ENCODE results near the gene AKAP13. TPM values are rescaled to one million over a fixed set of nuclear protein-coding genes. Genes with fewer than 3 reads are reported as not detected.
A peak's percentile ranks its signal among the peaks of the same experiment; 100 is the strongest.
"Not testable (repeated sequence)": the region's sequence is repeated elsewhere in the genome, so short reads cannot be mapped to it uniquely, and the experiment has no call there.

AKAP13 gene
- polyA plus RNA-seq, 1 donor: 71.1 TPM

DNA sequence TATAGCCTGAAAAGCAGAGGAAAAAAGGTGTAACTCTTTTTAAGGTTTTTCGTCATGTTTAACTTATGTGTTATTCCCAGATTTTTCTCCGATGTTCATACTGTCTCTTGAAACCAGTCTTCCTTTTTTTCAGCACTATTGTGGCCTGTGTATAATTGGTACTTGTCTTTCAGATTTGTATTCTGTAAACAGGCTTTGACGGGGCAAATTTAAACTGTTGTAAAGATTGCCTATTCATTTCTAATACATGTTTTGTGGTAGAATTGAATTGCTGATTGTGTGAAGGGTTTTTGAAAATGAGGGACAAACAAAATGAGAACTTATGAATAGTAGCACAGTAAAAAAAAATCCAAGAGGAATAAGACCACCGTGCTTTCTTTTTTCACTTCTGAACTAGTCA lies 33.6 kb downstream of the AKAP13 start:
- DNase-seq: no peak

DNA sequence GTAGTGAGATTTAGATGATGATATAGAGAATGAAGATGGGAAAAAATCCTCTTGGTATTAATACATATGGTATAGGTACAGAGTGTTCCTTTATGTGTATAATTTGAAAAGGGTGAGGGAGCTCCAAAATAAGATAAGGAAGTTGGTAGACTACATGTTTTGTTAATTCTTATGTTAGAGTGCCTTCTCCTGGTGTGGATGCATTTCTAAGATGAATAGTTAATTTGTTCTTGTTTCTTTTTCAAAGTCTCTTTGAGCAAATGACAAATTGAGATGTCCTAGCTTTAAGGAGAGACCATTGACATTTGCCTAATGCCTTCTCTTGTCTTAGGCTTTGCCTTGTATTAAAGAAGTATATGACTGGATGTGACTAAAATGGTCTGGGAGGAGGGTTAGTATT lies 34.1 kb downstream of the AKAP13 start:
- no peak for DNase-seq

DNA sequence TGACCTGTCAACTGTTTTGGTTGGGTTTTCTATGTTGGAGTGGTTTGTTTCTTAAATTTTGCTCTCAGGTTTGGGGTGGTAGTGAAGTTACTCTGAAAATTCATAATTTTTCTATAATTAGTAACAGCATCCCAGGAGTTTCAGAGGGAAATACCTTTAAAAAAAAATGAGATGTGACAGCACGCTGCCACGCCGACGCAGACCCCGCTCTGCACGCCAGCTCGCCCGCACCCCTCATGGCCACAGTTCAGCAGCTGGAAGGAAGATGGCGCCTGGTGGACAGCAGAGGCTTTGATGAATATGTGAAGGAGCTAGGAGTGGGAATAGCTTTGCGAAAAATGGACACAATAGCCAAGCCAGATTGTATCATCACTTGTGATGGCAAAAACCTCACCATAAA lies 34.6 kb downstream of the AKAP13 start:
- no peak for DNase-seq

GRCh38 chr15:85415783-85416182 lies 35.4 kb downstream of the AKAP13 start:
- no peak for DNase-seq

- DNase-seq: no peak
These were observed 36.9 kb downstream of the AKAP13 start for GRCh38 chr15:85417276-85417675.

GRCh38 chr15:85419161-85419560 lies 38.8 kb downstream of the AKAP13 start:
- DNase-seq: no peak

DNA sequence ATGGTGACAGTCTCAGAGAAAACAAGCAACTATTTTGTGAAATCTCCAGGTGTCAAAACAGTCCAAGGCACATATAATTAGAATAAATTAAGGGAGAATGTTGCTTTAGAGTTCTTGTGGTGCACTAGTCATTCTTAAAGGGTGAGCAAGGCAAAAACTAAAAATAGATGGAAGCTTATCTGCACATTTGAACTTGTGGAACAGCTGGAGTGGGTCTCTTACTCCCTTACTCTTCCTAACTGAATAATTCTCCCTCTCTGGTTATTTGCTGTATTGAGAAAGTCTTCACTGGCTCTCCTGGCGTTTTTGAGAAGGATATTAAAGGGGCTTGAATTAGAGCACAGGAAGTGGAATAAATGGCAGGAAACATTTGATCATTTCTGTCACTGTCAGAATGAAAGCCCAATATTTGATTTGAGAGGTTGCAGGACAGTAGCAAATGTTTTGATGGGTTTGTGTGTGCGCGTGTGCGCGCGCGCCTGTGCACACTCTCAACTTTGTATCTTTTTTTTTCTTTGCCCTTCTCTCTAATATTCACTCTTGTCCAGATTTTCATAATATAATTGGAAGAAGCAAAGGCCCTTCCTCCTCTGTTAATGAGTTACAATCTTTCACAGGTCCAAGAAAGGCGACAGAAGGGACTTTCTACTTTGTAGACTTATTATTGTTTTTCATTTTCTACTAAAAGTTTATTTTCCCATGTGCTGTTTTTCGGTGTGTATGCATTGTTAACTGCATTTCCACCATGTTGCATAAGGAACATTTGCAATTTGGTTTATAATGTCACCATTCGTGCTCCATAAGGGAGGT lies 40.9 kb downstream of the AKAP13 start:
- no peak for DNase-seq

DNA sequence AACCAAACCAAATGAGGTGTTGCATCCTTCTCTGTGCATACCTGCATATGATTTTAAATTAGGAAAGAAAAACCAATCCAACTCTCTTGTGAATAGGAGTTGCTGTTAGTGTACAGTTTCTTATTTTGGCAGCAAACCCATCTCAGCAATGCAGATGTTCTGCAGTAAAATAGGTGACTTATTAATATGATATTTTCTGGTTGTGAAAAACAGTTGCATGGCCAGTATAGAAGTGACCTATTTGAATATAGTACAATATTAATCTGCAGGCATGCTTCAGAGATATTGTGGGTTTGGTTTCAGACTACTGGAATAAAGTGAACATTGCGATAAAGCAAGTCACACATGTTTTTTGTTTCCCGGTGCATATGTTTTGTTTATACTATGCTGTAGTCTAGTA lies 42.2 kb downstream of the AKAP13 start:
- DNase-seq: no peak

GRCh38 chr15:85423256-85423655 lies 42.9 kb downstream of the AKAP13 start:
- DNase-seq: no peak

DNA sequence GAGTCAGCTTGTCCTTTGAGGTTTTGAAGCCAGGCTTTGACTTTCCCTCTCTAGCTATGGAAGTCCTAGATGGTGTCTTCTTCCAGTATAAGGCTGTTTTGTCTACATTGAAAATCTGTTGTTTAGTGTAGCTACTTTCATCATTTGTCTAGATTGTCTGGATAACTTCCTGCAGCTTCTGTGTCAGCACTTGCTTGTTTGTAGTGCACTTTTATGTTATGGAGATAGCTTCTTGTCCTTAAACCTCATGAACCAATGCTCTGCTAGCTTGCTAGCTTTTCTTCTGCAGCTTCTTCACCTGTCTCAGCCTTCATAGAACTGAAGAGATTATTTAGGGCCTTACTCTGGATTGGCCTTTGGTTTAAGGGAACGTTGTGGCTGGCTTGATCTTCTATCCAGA lies 43.8 kb downstream of the AKAP13 start:
- no peak for DNase-seq

DNA sequence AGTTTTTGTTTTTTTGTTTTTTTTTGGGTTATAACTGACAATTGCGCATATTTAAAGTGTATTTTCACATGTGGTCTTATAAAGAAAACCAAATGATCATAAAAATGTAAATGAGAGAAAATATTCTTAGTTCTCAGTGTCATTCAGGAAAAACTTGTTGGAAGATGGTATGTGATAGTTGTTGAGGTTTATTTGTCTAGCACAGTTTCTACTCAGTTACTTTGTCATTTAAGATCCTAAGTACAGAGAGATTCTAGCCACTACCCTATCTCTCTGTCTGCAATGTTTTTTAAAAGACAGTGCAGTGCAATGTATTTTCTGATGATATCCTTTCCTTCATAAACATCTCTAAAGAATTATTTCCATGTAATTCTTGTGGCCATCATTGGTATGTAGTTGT lies 46.1 kb downstream of the AKAP13 start:
- DNase-seq: no peak

- no peak for DNase-seq
These were observed 47.1 kb downstream of the AKAP13 start for GRCh38 chr15:85427286-85428028.

- DNase-seq: no peak
These were observed 49.1 kb downstream of the AKAP13 start for GRCh38 chr15:85429522-85429921.

- DNase-seq: no peak
These were observed 50.2 kb downstream of the AKAP13 start for GRCh38 chr15:85430406-85431204.

DNA sequence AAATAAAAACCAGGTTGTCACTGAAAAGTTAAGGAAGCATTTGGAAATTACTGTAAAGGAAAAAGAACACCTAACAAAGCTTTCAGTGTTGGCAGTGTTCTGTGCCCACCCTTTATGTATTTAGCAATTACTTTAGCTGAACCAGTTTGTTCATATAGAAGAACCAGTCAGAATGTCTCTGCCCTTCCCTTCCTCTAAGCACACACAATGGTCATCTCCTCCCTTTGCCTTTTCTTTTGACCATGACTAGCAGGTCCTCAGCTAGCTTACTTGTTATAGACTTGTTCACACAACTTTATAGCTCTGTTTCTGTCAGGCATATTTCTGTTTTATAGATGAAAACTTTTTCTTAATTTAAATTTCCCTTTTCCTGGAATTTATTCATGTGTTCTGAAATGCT lies 59.6 kb downstream of the AKAP13 start:
- DNase-seq: no peak

GRCh38 chr15:85440451-85440850 lies 60.0 kb downstream of the AKAP13 start:
- DNase-seq: no peak

GRCh38 chr15:85441854-85442253 lies 61.5 kb downstream of the AKAP13 start:
- not testable (repeated sequence) for DNase-seq

GRCh38 chr15:85443046-85443445 lies 62.6 kb downstream of the AKAP13 start:
- DNase-seq: no peak

DNA sequence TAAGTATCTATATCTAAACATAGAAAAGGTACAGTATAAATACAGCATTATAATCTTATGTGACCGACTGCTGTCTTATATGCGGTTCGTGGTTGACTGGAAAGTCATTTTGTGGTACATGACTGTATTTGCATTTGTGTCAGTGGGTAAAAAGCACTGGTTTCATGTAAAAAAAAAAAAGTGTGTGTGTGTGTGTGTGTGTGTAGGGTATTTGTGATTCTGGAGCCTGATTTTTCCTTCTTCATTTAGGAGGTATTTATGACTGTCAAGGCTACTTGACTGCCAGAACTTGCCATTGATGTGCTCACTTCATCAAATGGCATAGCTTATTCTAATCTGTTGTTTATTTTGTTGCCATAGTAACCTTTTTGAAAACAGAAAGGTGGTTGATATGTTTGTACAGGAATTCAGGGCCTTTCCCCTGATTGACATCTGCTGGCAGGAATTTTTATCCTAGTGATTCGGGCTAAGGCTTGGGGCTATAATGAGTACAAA lies 63.2 kb downstream of the AKAP13 start:
- no peak for DNase-seq

DNA sequence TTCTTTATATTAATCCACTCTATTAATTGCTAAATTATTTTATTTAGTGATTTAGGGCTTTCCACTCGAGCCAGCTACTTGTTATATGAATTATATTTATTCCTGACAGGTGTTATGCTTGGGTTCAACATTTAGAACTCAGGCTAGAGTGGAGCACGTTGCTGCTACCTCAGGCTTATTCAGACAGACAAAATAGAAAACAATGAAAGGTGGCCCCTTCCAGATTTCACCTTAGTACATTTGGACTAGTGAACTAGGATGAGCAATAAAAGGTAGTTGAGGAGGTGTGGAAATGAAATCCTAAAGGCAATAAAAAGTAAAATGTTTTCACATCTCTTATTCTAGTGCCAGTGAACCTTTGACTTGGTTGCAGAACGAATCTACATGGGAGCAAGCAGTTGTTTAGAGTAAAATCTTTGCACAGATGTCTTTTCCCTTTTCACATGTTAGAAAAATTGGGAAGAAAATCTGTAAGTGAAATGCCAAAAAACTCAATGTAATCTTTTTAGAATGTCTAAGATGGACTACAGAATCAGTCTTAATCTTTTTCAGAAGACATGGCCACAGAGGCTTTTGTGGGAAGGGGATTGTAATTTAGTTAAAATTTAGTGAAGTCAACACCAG lies 63.8 kb downstream of the AKAP13 start:
- DNase-seq: peak; percentile 33

DNA sequence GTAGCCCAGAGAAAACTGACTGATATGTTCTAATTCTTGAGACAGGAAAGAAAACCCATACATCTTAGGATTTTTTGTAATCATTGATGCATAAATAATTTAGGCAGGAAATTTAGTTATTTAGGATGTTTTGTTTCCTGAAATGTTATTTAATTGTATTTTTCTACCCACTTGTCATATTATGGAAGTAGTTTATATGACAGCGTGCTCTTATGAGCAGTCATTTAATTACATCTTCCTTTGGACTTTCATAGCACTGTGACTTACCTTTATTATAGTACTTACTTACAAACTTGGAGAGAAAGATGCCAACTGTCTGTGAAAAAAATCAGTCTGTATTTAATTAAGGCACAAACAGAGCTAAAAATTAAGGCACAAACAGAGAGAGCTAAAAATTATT lies 65.0 kb downstream of the AKAP13 start:
- DNase-seq: no peak

DNA sequence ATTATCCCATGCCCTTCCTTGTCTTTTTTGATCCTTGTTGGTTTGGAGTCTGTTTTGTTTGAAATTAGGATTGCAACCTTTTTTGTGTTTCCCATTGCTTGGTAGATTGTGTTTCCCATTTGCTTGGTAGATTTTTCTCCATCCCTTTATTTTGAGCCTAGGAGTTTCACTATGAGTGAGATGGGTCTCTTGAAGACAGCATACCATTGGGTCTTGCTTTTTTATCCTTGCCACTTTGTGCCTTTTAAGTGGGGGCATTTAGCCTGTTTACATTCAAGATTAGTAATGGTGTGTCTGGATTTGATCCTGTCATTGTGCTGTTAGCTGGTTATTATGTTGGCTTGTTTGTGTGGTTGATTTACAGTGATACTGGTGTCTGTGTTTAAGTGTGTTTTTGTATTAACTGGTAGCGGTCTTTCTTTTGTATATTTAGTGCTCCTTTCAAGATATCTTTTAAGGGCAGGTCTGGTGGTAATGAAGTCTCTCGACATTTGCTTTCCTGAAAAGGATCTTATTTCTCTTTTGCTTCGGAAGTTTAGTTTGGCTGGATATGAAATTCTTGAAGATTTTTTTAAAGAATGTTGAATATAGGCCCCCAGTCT lies 70.8 kb downstream of the AKAP13 start:
- no peak for DNase-seq

Data from hindlimb muscle (tissue), 1 donor.